SK-N-SH treated with all-trans-retinoic acid at 6 μM for 48 hours (cell line): ENCODE data around the gene ARHGAP22.

Experiments used
- ATAC-seq: fragments of 200-7000 bp; cut with Tn5 transposase; 3 replicates; pipeline ENCODE4 v1.9.1; 2020; ENCODE audit warnings: mild to moderate bottlenecking, moderate library complexity
- ARNTL ChIP-seq: fragments of 450-650 bp; formaldehyde crosslinking; IDR thresholded peaks from 2 replicates; pipeline ENCODE4 v1.5.0; 2020; ENCODE audit warnings: low read depth, mild to moderate bottlenecking, moderate library complexity, borderline replicate concordance
- BACH2 ChIP-seq: fragments of 250-450 bp; sonication (Bioruptor Pico); IDR thresholded peaks from 2 replicates; pipeline ENCODE4 v1.9.0; 2021; ENCODE audit warnings: mild to moderate bottlenecking, borderline replicate concordance
- CSDC2 ChIP-seq: fragments of 250-450 bp; sonication (Bioruptor Pico); IDR thresholded peaks from 2 replicates; pipeline ENCODE4 v1.5.0; 2020; ENCODE audit warnings: mild to moderate bottlenecking, moderate library complexity
- ESRRG ChIP-seq: fragments of 250-450 bp; sonication (Bioruptor Pico); IDR thresholded peaks from 2 replicates; pipeline ENCODE4 v1.6.1; 2021; ENCODE audit warnings: mild to moderate bottlenecking
- GLIS3 ChIP-seq: fragments of 250-450 bp; sonication (Bioruptor Pico); IDR thresholded peaks from 2 replicates; pipeline ENCODE4 v1.5.0; 2020; ENCODE audit warnings: mild to moderate bottlenecking, moderate library complexity
- ISL1 ChIP-seq: fragments of 250-450 bp; sonication (Bioruptor Pico); IDR thresholded peaks from 2 replicates; pipeline ENCODE4 v2.1.2; 2022; ENCODE audit warnings: mild to moderate bottlenecking, moderate library complexity
- PPARA ChIP-seq: fragments of 250-450 bp; sonication (Bioruptor Pico); IDR thresholded peaks from 2 replicates; pipeline ENCODE4 v1.5.0; 2020; ENCODE audit warnings: mild to moderate bottlenecking, borderline replicate concordance
- SNAI2 ChIP-seq: fragments of 250-450 bp; sonication (Bioruptor Pico); IDR thresholded peaks from 2 replicates; pipeline ENCODE4 v1.5.0; 2020; ENCODE audit warnings: mild to moderate bottlenecking, moderate library complexity
- TCF4 ChIP-seq: fragments of 250-450 bp; sonication (Bioruptor Pico); IDR thresholded peaks from 2 replicates; pipeline ENCODE4 v1.8.0; 2021; ENCODE audit warnings: mild to moderate bottlenecking, moderate library complexity, borderline replicate concordance
- TOX ChIP-seq: fragments of 250-450 bp; sonication (Bioruptor Pico); IDR thresholded peaks from 2 replicates; pipeline ENCODE4 v1.8.0; 2021; ENCODE audit warnings: mild to moderate bottlenecking, moderate library complexity, borderline replicate concordance
- ZC3H10 ChIP-seq: fragments of 250-450 bp; sonication (Bioruptor Pico); IDR thresholded peaks from 2 replicates; pipeline ENCODE4 v1.5.1; 2021; ENCODE audit warnings: mild to moderate bottlenecking, moderate library complexity
- ZFP30 ChIP-seq: fragments of 450-650 bp; formaldehyde crosslinking; IDR thresholded peaks from 2 replicates; pipeline ENCODE4 v1.5.0; 2022; ENCODE audit warnings: mild to moderate bottlenecking, moderate library complexity
- ZNF565 ChIP-seq: fragments of 450-650 bp; formaldehyde crosslinking; conservative IDR thresholded peaks from 2 replicates; pipeline ENCODE4 v1.5.0; 2020; ENCODE audit warnings: low read depth, mild to moderate bottlenecking, moderate library complexity
- ZNF70 ChIP-seq: fragments of 450-650 bp; formaldehyde crosslinking; IDR thresholded peaks from 2 replicates; pipeline ENCODE4 v1.5.0; 2020; ENCODE audit warnings: mild to moderate bottlenecking, moderate library complexity
- ZNF8 ChIP-seq: fragments of 450-650 bp; formaldehyde crosslinking; IDR thresholded peaks from 2 replicates; pipeline ENCODE4 v1.5.0; 2020; ENCODE audit warnings: mild to moderate bottlenecking, moderate library complexity
- TF ChIP-seq, protein P1 (sequence below): fragments of 250-450 bp; sonication (Bioruptor Pico); IDR thresholded peaks from 2 replicates; pipeline ENCODE4 v1.5.0; 2020; ENCODE audit warnings: mild to moderate bottlenecking, moderate library complexity
- TF ChIP-seq, protein P2 (sequence below): fragments of 250-450 bp; sonication (Bioruptor Pico); IDR thresholded peaks from 2 replicates; pipeline ENCODE4 v1.8.0; 2021; ENCODE audit warnings: low read depth, mild to moderate bottlenecking, moderate library complexity, borderline replicate concordance
- TF ChIP-seq, protein P3 (sequence below): fragments of 250-450 bp; sonication (Bioruptor Pico); IDR thresholded peaks from 2 replicates; pipeline ENCODE4 v1.5.1; 2020; ENCODE audit warnings: low read depth, mild to moderate bottlenecking, moderate library complexity
- TF ChIP-seq, protein P4 (sequence below): fragments of 250-450 bp; sonication (Bioruptor Pico); IDR thresholded peaks from 2 replicates; pipeline ENCODE4 v1.8.0; 2020; ENCODE audit warnings: mild to moderate bottlenecking, moderate library complexity, borderline replicate concordance

ARHGAP22 gene

DNA sequence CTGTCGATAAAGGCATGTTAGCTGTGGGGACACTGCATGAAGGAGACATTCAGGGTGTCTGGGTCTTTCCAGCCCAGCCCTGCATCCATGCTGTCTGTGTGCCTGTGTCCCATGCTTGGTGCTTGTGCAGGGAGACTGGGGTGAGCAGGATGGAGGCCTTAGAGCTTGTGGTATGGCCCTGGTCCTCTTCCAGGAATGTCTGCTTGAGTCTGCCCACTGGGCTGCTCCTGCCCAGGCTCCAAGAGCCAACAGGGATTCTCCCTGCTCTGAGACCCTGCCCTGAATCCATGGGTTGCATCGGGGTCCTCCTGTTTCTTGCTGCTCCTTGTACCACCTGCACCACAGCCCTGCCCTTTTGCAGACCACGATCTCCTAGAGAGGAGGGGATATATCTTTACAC is 31.4 kb upstream of the ARHGAP22 start:
- no peak for ATAC-seq
- TF ChIP-seq, protein P1, sequence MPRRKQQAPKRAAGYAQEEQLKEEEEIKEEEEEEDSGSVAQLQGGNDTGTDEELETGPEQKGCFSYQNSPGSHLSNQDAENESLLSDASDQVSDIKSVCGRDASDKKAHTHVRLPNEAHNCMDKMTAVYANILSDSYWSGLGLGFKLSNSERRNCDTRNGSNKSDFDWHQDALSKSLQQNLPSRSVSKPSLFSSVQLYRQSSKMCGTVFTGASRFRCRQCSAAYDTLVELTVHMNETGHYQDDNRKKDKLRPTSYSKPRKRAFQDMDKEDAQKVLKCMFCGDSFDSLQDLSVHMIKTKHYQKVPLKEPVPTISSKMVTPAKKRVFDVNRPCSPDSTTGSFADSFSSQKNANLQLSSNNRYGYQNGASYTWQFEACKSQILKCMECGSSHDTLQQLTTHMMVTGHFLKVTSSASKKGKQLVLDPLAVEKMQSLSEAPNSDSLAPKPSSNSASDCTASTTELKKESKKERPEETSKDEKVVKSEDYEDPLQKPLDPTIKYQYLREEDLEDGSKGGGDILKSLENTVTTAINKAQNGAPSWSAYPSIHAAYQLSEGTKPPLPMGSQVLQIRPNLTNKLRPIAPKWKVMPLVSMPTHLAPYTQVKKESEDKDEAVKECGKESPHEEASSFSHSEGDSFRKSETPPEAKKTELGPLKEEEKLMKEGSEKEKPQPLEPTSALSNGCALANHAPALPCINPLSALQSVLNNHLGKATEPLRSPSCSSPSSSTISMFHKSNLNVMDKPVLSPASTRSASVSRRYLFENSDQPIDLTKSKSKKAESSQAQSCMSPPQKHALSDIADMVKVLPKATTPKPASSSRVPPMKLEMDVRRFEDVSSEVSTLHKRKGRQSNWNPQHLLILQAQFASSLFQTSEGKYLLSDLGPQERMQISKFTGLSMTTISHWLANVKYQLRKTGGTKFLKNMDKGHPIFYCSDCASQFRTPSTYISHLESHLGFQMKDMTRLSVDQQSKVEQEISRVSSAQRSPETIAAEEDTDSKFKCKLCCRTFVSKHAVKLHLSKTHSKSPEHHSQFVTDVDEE: no peak
- TF ChIP-seq ZC3H10 (CRISPR knock-in tag) (no peak), ISL1 (CRISPR knock-in tag) (no peak), CSDC2 (CRISPR knock-in tag) (no peak), TOX (CRISPR knock-in tag) (no peak), ZNF565 (CRISPR knock-in tag) (no peak), PPARA (CRISPR knock-in tag) (no peak), GLIS3 (no peak), ZFP30 (no peak)
- TF ChIP-seq, protein P2, sequence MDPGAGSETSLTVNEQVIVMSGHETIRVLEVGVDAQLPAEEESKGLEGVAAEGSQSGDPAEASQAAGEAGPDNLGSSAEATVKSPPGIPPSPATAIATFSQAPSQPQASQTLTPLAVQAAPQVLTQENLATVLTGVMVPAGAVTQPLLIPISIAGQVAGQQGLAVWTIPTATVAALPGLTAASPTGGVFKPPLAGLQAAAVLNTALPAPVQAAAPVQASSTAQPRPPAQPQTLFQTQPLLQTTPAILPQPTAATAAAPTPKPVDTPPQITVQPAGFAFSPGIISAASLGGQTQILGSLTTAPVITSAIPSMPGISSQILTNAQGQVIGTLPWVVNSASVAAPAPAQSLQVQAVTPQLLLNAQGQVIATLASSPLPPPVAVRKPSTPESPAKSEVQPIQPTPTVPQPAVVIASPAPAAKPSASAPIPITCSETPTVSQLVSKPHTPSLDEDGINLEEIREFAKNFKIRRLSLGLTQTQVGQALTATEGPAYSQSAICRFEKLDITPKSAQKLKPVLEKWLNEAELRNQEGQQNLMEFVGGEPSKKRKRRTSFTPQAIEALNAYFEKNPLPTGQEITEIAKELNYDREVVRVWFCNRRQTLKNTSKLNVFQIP (CRISPR knock-in tag): no peak
- TF ChIP-seq, all 23 proteins: peak for 0

DNA sequence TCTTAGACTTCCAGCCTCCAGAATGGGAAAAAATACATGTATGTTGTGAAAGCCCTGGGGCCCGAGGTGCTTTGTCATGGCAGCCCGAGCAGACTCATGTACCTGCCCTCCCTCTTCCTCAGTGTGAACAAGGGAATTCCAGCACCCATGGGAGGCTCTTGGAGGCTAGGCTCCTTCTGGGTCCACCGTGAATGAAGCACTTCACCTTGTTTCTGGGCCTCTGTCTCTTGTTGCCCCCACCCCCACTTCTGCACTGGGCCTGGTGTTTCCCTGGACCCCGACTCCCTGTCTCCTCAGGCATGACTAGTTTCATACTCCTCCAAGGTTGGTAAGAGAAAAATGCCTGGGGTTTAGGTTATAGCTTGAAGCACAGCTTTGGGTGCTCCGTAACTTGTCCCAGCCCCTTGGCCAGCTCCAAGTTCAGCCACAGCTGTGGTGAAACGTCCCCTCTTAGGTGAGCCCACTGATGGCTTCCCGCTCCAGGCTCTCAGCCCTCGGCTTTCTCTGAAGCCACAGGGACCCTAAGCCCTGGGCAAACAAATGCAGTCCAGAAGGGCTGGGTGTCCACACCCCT is 30.2 kb upstream of the ARHGAP22 start:
- no peak for ATAC-seq
- TF ChIP-seq, protein P2 (CRISPR knock-in tag): no peak
- TF ChIP-seq TCF4 (CRISPR knock-in tag) (no peak), CSDC2 (CRISPR knock-in tag) (no peak), ZC3H10 (CRISPR knock-in tag) (no peak), ZNF8 (CRISPR knock-in tag) (no peak), GLIS3 (no peak), BACH2 (CRISPR knock-in tag) (no peak), ZFP30 (no peak)

DNA sequence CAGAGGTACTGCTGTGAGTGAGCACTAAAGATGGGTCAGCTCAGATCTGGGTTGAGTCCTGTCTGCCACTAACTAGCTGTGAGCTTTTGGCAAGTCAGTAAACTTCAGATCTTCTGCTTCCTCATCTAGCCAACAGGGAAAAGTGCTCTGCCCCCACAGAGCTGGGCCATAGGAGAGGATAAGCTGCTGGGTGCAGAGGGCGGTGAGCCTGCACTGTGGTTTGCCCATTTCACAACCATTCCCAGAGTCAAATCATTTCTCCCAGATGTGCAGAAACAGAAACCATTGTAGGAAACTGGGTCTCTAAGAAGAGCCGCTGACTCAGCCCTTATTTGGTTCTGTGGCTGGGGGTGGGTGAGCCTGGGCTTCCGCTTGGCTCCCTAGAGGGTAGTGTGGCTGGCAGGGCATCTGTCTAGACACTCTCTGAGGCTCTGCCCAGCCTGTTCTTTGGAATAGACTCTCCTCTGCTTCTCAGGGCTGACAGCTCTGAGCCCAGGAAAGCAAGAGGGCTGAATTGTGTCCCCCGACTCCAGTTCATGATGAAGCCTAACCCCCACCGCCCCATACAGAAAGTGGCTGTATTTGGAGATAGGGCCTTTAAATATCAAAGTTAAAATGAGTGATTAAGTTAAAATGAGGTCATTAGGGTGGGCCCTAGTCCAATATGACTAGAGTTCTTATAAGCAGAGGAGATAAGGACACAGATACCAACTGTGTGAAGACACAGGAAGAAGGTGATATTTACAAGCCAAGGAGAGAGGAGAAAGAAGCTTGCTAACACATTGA is 29.5 kb upstream of the ARHGAP22 start:
- no peak for ATAC-seq
- TF ChIP-seq GLIS3: no peak
- TF ChIP-seq ZNF565 (CRISPR knock-in tag): no peak
- no peak for TF ChIP-seq TOX (CRISPR knock-in tag)
- TF ChIP-seq, protein P3, sequence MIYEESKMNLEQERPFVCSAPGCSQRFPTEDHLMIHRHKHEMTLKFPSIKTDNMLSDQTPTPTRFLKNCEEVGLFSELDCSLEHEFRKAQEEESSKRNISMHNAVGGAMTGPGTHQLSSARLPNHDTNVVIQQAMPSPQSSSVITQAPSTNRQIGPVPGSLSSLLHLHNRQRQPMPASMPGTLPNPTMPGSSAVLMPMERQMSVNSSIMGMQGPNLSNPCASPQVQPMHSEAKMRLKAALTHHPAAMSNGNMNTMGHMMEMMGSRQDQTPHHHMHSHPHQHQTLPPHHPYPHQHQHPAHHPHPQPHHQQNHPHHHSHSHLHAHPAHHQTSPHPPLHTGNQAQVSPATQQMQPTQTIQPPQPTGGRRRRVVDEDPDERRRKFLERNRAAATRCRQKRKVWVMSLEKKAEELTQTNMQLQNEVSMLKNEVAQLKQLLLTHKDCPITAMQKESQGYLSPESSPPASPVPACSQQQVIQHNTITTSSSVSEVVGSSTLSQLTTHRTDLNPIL (CRISPR knock-in tag): no peak
- TF ChIP-seq ARNTL (CRISPR knock-in tag): no peak
- TF ChIP-seq, protein P2 (CRISPR knock-in tag): no peak
- no peak for TF ChIP-seq ZFP30
- no peak for TF ChIP-seq ZC3H10 (CRISPR knock-in tag)
- TF ChIP-seq, protein P4, sequence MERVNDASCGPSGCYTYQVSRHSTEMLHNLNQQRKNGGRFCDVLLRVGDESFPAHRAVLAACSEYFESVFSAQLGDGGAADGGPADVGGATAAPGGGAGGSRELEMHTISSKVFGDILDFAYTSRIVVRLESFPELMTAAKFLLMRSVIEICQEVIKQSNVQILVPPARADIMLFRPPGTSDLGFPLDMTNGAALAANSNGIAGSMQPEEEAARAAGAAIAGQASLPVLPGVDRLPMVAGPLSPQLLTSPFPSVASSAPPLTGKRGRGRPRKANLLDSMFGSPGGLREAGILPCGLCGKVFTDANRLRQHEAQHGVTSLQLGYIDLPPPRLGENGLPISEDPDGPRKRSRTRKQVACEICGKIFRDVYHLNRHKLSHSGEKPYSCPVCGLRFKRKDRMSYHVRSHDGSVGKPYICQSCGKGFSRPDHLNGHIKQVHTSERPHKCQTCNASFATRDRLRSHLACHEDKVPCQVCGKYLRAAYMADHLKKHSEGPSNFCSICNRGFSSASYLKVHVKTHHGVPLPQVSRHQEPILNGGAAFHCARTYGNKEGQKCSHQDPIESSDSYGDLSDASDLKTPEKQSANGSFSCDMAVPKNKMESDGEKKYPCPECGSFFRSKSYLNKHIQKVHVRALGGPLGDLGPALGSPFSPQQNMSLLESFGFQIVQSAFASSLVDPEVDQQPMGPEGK (CRISPR knock-in tag): no peak
- no peak for TF ChIP-seq SNAI2 (CRISPR knock-in tag)
- no peak for TF ChIP-seq ZNF8 (CRISPR knock-in tag)
- TF ChIP-seq CSDC2 (CRISPR knock-in tag): no peak
- no peak for TF ChIP-seq ESRRG
- TF ChIP-seq PPARA (CRISPR knock-in tag): no peak
- no peak for TF ChIP-seq ZNF70
- TF ChIP-seq, protein P1: no peak
- TF ChIP-seq BACH2 (CRISPR knock-in tag): no peak
- no peak for TF ChIP-seq ISL1 (CRISPR knock-in tag)
